ENCODE results near the gene C6. TPM values are rescaled to one million over a fixed set of nuclear protein-coding genes. Genes with fewer than 3 reads are reported as not detected.

Gene C6
- total and polyA plus RNA-seq, 2 donors (not counting 1 experiment from before 2014, with no cell fraction given) = not detected

GRCh38 chr5:41196197-41196596 lies 17.1 kb downstream of the C6 start:
- no peaks in the 10 kb centered on the region for H3K27me3 ChIP-seq (replicated peaks in 1 of 4; ENCODE audit: control extremely low read depth in 1 of 4, control insufficient read depth in 3 of 4, insufficient read depth in 4 of 4, low read length in 3 of 4)
- TF ChIP-seq EZH2 (IDR thresholded peaks at IDR 0.05; ENCODE audit: borderline replicate concordance, insufficient read depth, low read depth, low read length, poor library complexity, severe bottlenecking) (no peak), CTCF (IDR thresholded peaks at IDR 0.05) (no peak)
- H3K4me2 ChIP-seq (replicated peaks; ENCODE audit: low read depth, low read length, poor library complexity, severe bottlenecking) = no peak overlapping the region
- no peaks in the 10 kb centered on the region for H3K27me3 Mint-ChIP-seq
- H3K27ac ChIP-seq (ENCODE audit: low read length in 2 of 2) = no peak overlapping the region
- CTCF ChIA-PET = no interaction called here
- DNase-seq (no peak), ATAC-seq (ENCODE audit: low read depth) (no peak)
- no peaks in the 10 kb centered on the region for H3K4me1 Mint-ChIP-seq
- H3K79me2 ChIP-seq (ENCODE audit: control insufficient read depth, insufficient read depth, low read length) = no peaks in the 10 kb centered on the region
- POLR2A ChIA-PET = no interaction called here
- no peak overlapping the region for H3K4me3 ChIP-seq (ENCODE audit: control extremely low read depth in 1 of 5, extremely low read depth in 1 of 5, insufficient read depth in 1 of 5, low read depth in 2 of 5, low read length in 4 of 5)
- no peaks in the 10 kb centered on the region for H3K9me3 Mint-ChIP-seq (ENCODE audit: insufficient read depth)
- no peaks in the 10 kb centered on the region for H4K20me1 ChIP-seq (ENCODE audit: control insufficient read depth, insufficient read depth, low read length, poor library complexity, severe bottlenecking)
- H3K4me1 ChIP-seq (ENCODE audit: control insufficient read depth in 2 of 2, insufficient read depth in 2 of 2, low read length in 2 of 2) = no peaks in the 10 kb centered on the region
- no peak overlapping the region for H3K27ac Mint-ChIP-seq
- H3K9me3 ChIP-seq (ENCODE audit: control extremely low read depth in 1 of 3, control insufficient read depth in 2 of 3, insufficient read depth in 1 of 3, low read length in 2 of 3) = no peaks in the 10 kb centered on the region
- H2AFZ ChIP-seq (ENCODE audit: insufficient read depth, low read depth, low read length, poor library complexity, severe bottlenecking) = no peak overlapping the region
- no peak overlapping the region for H3K4me3 Mint-ChIP-seq
- H3K36me3 ChIP-seq (replicated peaks in 1 of 2; ENCODE audit: control extremely low read depth in 1 of 2, control insufficient read depth in 1 of 2, extremely low read depth in 1 of 2, insufficient read depth in 2 of 2, low read length in 1 of 2) = no peaks in the 10 kb centered on the region
- WGBS (ENCODE audit: insufficient coverage) = no CpG with 5 or more reads among the region's 2 CpGs
- intact Hi-C loops (cut with micrococcal nuclease) = no loop called here
- no peak overlapping the region for H3K9ac ChIP-seq (ENCODE audit: low read length)

GRCh38 chr5:41195228-41195627 lies 18.1 kb downstream of the C6 start:
- Histone ChIP-seq H3K9me3 (ENCODE audit: control extremely low read depth in 1 of 3, control insufficient read depth in 2 of 3, insufficient read depth in 1 of 3, low read length in 2 of 3) (no peaks in the 10 kb centered on the region), H3K27ac (ENCODE audit: low read length in 2 of 2) (no peak overlapping the region), H2AFZ (ENCODE audit: insufficient read depth, low read depth, low read length, poor library complexity, severe bottlenecking) (no peak overlapping the region), H3K4me2 (replicated peaks; ENCODE audit: low read depth, low read length, poor library complexity, severe bottlenecking) (no peak overlapping the region), H3K9ac (ENCODE audit: low read length) (no peak overlapping the region), H3K36me3 (replicated peaks in 1 of 2; ENCODE audit: control extremely low read depth in 1 of 2, control insufficient read depth in 1 of 2, extremely low read depth in 1 of 2, insufficient read depth in 2 of 2, low read length in 1 of 2) (no peaks in the 10 kb centered on the region), H3K4me1 (ENCODE audit: control insufficient read depth in 2 of 2, insufficient read depth in 2 of 2, low read length in 2 of 2) (no peaks in the 10 kb centered on the region), H3K27me3 (replicated peaks in 1 of 4; ENCODE audit: control extremely low read depth in 1 of 4, control insufficient read depth in 3 of 4, insufficient read depth in 4 of 4, low read length in 3 of 4) (no peaks in the 10 kb centered on the region), H4K20me1 (ENCODE audit: control insufficient read depth, insufficient read depth, low read length, poor library complexity, severe bottlenecking) (no peaks in the 10 kb centered on the region), H3K79me2 (ENCODE audit: control insufficient read depth, insufficient read depth, low read length) (no peaks in the 10 kb centered on the region), H3K4me3 (ENCODE audit: control extremely low read depth in 1 of 5, extremely low read depth in 1 of 5, insufficient read depth in 1 of 5, low read depth in 2 of 5, low read length in 4 of 5) (no peak overlapping the region)
- WGBS (ENCODE audit: insufficient coverage) = no CpG with 5 or more reads among the region's 1 CpG
- no peak for ATAC-seq (ENCODE audit: low read depth)
- POLR2A ChIA-PET = no interaction called here
- TF ChIP-seq CTCF (IDR thresholded peaks at IDR 0.05) = no peak
- Mint-ChIP-seq H3K4me3 (no peak overlapping the region), H3K27ac (no peak overlapping the region), H3K9me3 (ENCODE audit: insufficient read depth) (no peaks in the 10 kb centered on the region), H3K4me1 (no peaks in the 10 kb centered on the region), H3K27me3 (no peaks in the 10 kb centered on the region)
- no peak for DNase-seq
- CTCF ChIA-PET = interaction anchor here (0.6 kb wide), 1 partner anchor 438 kb away, joined by 3 read pairs; no protein-coding TSS in a partner anchor
- intact Hi-C loops (cut with micrococcal nuclease) = no loop called here
